Muscle of back (tissue), 10 donors: ENCODE data around the gene C12orf50. TPM values are rescaled to one million over a fixed set of nuclear protein-coding genes. Genes with fewer than 3 reads are reported as not detected.

Experiments used
- polyA plus RNA-seq, 10 donors: library from polyadenylated mRNA; unstranded; fragments of 120-200 nt; gene quantifications; one replicate each; pipeline ENCODE4 v1.2.1, GENCODE V29; 2013; ENCODE audit not compliant: insufficient read length in 10 of 10

Gene C12orf50
- polyA plus RNA-seq, 10 donors: 0.07 to 0.54 (median 0.31) TPM; not detected in 1

Other genes starting within 250 kb of the C12orf50 start
- 10 to 100 TPM in 9 of 10 donors, 1 to 10 TPM in 1; 9.7 to 18.4 (median 14.8) TPM for gene CEP290, start 112.7 kb upstream of the C12orf50 start, polyA plus RNA-seq
- 10 to 100 TPM; 12.8 to 22.0 (median 16.5) TPM for gene TMTC3, start 112.9 kb upstream of the C12orf50 start, polyA plus RNA-seq